Suprapubic skin (tissue), 4 donors: ENCODE results near the gene VPS45. TPM values are rescaled to one million over a fixed set of nuclear protein-coding genes. Genes with fewer than 3 reads are reported as not detected.
"Not testable (repeated sequence)": the region's sequence is repeated elsewhere in the genome, so short reads cannot be mapped to it uniquely, and the experiment has no call there.

Source experiments
- DNase-seq, 2 donors: peaks; one replicate each; pipeline ENCODE4 v3.0.0-alpha.2; 2019; ENCODE audit warnings: low spot score in 2 of 2
- H3K27ac ChIP-seq: fragments of 200-600 bp; sonication (generic); one replicate; pipeline ENCODE4 v1.5.1; 2019
- H3K27me3 ChIP-seq: fragments of 200-600 bp; sonication (generic); one replicate; pipeline ENCODE4 v1.5.1; 2019
- H3K36me3 ChIP-seq: fragments of 200-600 bp; sonication (generic); one replicate; pipeline ENCODE4 v1.5.1; 2019
- H3K4me1 ChIP-seq: fragments of 200-600 bp; sonication (generic); one replicate; pipeline ENCODE4 v1.5.1; 2019
- H3K4me3 ChIP-seq: fragments of 200-600 bp; sonication (generic); one replicate; pipeline ENCODE4 v1.5.1; 2019; ENCODE audit warnings: mild to moderate bottlenecking
- H3K9me3 ChIP-seq: fragments of 200-600 bp; sonication (generic); one replicate; pipeline ENCODE4 v1.5.1; 2019
- CTCF ChIP-seq, 2 donors: fragments of 200-600 bp in 1 of 2; fragments of 450-650 bp in 1 of 2; sonication (generic) in 1 of 2; IDR thresholded peaks; one replicate each; pipeline ENCODE4 v1.5.1; 2016 to 2019; ENCODE audit warnings: antibody characterized with exemption in 2 of 2, mild to moderate bottlenecking in 1 of 2, moderate library complexity in 1 of 2
- EP300 ChIP-seq: sonication (generic); formaldehyde crosslinking; IDR thresholded peaks from one replicate; pipeline ENCODE4 v1.6.1; 2017; ENCODE audit warnings: antibody characterized with exemption
- POLR2A ChIP-seq, 2 donors: fragments of 450-650 bp; IDR thresholded peaks; one replicate each; pipeline ENCODE4 v1.6.1; 2017; ENCODE audit warnings: antibody characterized with exemption in 2 of 2, mild to moderate bottlenecking in 2 of 2, moderate library complexity in 2 of 2
- POLR2AphosphoS5 ChIP-seq, 3 donors: sonication (generic); formaldehyde crosslinking; IDR thresholded peaks; one replicate each; pipeline ENCODE4 v1.6.1; 2017; ENCODE audit warnings: antibody characterized with exemption in 3 of 3
- WGBS: methylation state at CpG from one replicate; pipeline ENCODE4 v1.1.5; 2018; 5-methylcytosine and 5-hydroxymethylcytosine counted together
- total RNA-seq, 4 donors: library from RNA; depleted of rRNA; stranded (reverse); fragments of >200 nt; gene quantifications; one replicate each; pipeline ENCODE4 v1.1.0, GENCODE V29; 2016

Gene VPS45
- total RNA-seq, 4 donors from 2014 or later: 23.8 to 67.4 (median 34.2) TPM

DNA sequence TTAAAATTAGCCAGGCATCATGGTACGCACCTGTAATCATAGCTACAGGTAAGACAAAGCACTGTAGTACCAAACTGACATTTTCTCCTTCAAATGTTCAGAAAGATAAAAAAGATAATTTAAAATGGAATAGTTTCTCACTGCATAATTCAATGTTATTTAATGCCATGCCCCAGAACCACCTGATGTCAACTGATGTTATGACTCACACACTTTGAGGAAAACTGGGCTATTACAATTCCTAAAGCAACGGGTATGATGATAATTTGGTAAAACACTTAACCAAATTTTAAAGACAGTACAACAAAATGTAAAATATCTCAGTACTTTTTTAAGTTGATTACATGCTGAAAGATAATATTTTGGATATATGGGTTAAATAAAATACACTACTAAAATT lies 59.2 kb downstream of the VPS45 start:
- peaks cover 7% of the 10 kb centered on the region for H3K36me3 ChIP-seq
- no peak for DNase-seq

DNA sequence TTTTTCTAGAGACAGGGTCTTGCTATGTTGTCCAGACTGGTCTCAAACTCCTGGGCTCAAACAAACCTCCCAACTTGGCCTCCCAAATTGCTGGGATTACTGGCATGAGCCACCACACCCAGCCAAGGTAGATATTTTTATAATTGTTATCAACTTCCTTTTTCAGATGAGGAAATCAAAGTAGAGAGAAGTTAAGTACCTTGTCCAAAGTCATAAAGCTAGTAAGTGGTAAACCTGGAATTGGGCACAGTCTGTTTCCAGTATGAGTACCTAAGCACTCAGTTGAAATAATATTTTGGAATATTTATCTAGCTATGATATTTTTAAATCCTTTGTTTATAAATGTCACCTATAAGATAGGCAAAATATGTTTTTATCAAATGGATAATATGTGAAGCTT lies 59.9 kb downstream of the VPS45 start:
- Histone ChIP-seq H3K4me1 (no peaks in the 10 kb centered on the region), H3K27me3 (no peaks in the 10 kb centered on the region), H3K4me3 (no peak overlapping the region), H3K9me3 (no peaks in the 10 kb centered on the region), H3K27ac (no peak overlapping the region), H3K36me3 (peaks cover 7% of the 10 kb centered on the region)
- no peak for TF ChIP-seq EP300
- TF ChIP-seq CTCF (IDR thresholded peaks at IDR 0.05): no peak
- no peak for TF ChIP-seq POLR2AphosphoS5 (IDR thresholded peaks at IDR 0.05)
- TF ChIP-seq POLR2A (IDR thresholded peaks at IDR 0.05): no peak
- DNase-seq: no peak

More for the DNA sequence above, 59.2 kb downstream of the VPS45 start:
- no peaks in the 10 kb centered on the region for H3K4me1 ChIP-seq
- no peak overlapping the region for H3K4me3 ChIP-seq
- no peak overlapping the region for H3K27ac ChIP-seq
- 92% methylated on average over 2 of the region's 2 CpGs for WGBS
- TF ChIP-seq EP300: no peak
- no peak for TF ChIP-seq POLR2AphosphoS5 (IDR thresholded peaks at IDR 0.05)
- no peak for TF ChIP-seq CTCF (IDR thresholded peaks at IDR 0.05)
- no peak for TF ChIP-seq POLR2A (IDR thresholded peaks at IDR 0.05)
- no peaks in the 10 kb centered on the region for H3K9me3 ChIP-seq
- no peaks in the 10 kb centered on the region for H3K27me3 ChIP-seq

DNA sequence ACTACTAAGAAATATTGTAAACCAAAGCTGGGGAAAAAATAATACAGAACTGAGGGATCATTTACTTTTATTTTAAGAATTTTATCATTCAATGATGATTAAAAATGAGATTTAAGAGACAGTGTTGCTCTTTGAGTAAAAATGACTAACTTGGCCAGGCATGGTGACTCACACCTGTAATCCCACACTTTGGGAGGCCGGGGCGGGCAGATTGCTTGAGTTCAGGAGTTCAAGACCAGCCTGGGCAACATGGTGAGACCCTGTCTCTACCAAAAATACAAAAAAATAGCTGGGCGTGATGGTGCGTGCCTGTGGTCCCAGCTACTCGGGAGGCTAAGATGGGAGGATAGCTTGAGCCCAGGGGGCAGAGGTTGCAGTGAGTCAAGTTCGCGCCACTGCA lies 60.3 kb downstream of the VPS45 start:
- DNase-seq: no peak
- Histone ChIP-seq H3K36me3 (peaks cover 7% of the 10 kb centered on the region), H3K27me3 (no peaks in the 10 kb centered on the region), H3K4me1 (no peaks in the 10 kb centered on the region), H3K9me3 (no peaks in the 10 kb centered on the region), H3K4me3 (no peak overlapping the region), H3K27ac (no peak overlapping the region)
- WGBS: 96% methylated on average over 7 of the region's 7 CpGs
- TF ChIP-seq CTCF (IDR thresholded peaks at IDR 0.05) (no peak), EP300 (no peak), POLR2A (IDR thresholded peaks at IDR 0.05) (no peak), POLR2AphosphoS5 (IDR thresholded peaks at IDR 0.05) (no peak)

DNA sequence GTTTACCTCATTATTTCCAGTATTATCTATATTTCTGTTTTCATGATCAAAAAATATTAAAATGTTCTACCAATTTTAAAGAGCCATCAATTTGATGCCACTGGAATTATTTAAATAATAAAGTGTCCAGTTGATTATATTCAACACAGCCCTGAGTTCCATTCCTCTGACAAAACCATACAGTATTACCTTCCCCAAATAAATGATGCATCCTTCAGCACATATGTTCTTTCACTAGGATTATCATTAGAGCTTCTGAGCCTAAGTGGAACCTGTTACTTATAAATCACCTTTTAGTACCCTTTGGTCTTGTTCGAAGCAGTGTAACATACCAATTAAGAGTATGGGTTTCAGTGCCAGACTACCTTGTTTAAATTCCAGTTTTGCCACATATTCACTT lies 64.8 kb downstream of the VPS45 start:
- no peaks in the 10 kb centered on the region for H3K4me1 ChIP-seq
- H3K27ac ChIP-seq: no peak overlapping the region
- DNase-seq: no peak
- WGBS: 91% methylated on average over 1 of the region's 1 CpG
- H3K9me3 ChIP-seq: no peaks in the 10 kb centered on the region
- peaks cover 7% of the 10 kb centered on the region for H3K36me3 ChIP-seq
- TF ChIP-seq POLR2A (IDR thresholded peaks at IDR 0.05): no peak
- TF ChIP-seq EP300: no peak
- no peak for TF ChIP-seq POLR2AphosphoS5 (IDR thresholded peaks at IDR 0.05)
- TF ChIP-seq CTCF (IDR thresholded peaks at IDR 0.05): no peak
- no peak overlapping the region for H3K4me3 ChIP-seq
- H3K27me3 ChIP-seq: no peaks in the 10 kb centered on the region

DNA sequence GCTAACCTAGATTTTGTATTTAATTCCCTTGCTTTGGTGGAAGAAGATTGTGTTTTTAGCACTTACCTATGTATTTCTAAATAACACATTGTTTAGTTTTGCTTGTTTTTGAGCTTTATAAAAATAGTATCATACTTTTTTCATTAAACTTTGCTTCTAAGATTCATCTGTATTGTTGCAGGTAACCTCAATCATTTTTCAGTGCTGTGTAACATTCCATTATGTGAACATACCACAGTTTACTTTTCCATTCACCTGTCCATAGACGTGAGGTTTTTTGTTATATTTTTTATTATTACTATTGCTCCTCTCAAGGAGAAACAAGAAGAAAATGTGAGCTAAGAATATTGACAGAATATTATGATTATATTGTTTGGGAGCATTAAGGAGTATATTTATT lies 67.0 kb downstream of the VPS45 start:
- WGBS: 95% methylated on average over 1 of the region's 1 CpG
- TF ChIP-seq CTCF (IDR thresholded peaks at IDR 0.05) (no peak), POLR2AphosphoS5 (IDR thresholded peaks at IDR 0.05) (no peak), POLR2A (IDR thresholded peaks at IDR 0.05) (no peak), EP300 (no peak)
- no peaks in the 10 kb centered on the region for H3K27me3 ChIP-seq

DNA sequence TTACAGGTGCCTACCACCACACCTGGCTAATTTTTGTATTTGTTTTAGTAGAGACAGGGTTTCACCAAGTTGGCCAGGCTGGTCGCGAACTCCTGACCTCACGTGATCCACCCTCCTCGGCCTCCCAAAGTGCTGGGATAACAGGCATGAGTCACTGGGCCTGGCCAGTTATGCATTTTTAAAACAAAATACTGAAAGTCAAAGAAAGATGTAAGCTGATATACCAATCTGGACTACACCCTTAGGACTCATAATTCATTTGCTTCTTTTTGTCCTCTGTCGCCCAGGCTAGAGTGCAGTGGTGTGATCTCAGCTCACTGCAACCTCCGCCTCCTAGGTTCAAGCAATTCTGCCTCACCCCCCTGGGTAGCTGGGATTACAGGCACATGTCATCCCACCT lies 67.8 kb downstream of the VPS45 start:
- not testable (repeated sequence) for DNase-seq, H3K4me3 ChIP-seq, H3K9me3 ChIP-seq, H3K4me1 ChIP-seq, H3K27me3 ChIP-seq, H3K27ac ChIP-seq, H3K36me3 ChIP-seq
- WGBS: 87% methylated on average over 6 of the region's 6 CpGs

More for the DNA sequence above, 67.0 kb downstream of the VPS45 start:
- no peak overlapping the region for H3K27ac ChIP-seq
- no peaks in the 10 kb centered on the region for H3K36me3 ChIP-seq
- H3K4me1 ChIP-seq: no peaks in the 10 kb centered on the region
- H3K9me3 ChIP-seq: no peaks in the 10 kb centered on the region
- no peak overlapping the region for H3K4me3 ChIP-seq
- DNase-seq: no peak
